Stimulated activated naive CD4-positive, alpha-beta T cell treated with Interleukin-2 at 50 U/mL for 16 hours (primary cell): ENCODE results near the gene DPP4.
A peak's percentile ranks its signal among the peaks of the same experiment; 100 is the strongest.

Source experiments
- DNase-seq: peaks from one replicate; lab custom pipeline; 2025; lab: John Stamatoyannopoulos, UW

The DPP4 gene

GRCh38 chr2:162085090-162085891 lies 11.3 kb upstream of the DPP4 start:
- DNase-seq: no peak

DNA sequence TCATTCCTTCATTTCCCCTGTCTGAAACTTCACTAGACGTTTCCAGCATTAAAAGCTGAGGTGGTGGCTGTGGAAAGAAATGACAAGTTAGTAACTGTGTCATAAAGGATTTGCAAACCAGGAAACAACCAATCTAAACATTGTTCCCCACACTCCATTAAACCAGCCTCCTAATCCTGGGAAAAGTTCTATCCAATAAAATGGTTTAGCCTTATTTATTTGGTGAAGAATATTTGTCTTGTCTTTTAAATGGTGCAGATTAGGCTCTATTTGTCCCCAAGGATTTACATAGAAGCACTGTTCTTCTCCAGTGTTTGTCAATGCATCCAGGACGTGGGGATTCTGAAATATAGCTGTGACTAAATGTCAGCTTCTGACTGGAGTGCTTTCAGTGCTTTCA lies 10.5 kb upstream of the DPP4 start:
- DNase-seq: no peak

DNA sequence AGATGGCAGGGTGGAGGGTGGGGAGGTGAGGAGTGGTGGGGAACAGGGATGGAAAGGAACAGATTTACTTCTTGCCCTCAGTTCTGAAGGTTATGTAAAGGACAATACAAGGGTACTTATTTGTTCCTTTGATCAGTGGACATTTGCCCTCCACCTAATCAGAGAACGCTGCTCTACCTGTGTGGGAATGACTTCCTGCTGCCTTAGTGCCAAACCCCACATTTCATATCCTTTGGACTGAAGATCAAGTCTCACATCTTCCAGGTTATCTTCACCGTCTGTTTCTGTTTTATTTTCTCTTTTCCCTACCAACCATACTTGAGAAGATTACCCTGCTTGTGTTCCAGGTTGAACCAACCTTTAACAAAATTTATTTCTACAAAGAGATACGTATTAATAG lies 8.7 kb upstream of the DPP4 start:
- DNase-seq: no peak

- no peak for DNase-seq
Measured at GRCh38 chr2:162082036-162082435, 8.0 kb upstream of the DPP4 start.

DNA sequence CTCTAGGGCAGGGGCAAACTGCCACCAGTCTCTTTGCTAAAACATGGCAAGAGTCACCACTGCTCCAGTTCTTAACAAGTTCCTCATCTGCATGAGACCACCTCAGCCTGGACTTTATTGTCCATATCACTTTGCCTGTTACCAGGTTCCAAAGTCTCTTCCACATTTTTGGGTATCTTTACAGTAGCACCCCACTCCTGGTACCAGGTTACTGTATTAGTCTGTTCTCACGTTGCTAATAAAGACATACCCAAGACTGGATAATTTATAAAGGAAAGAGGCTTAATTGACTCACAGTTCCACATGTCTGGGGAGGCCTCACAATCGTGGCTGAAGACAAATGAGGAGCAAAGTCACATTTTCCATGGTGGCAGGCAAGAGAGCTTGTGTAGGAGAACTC lies 5.5 kb upstream of the DPP4 start:
- no peak for DNase-seq

GRCh38 chr2:162075689-162076132 lies 1.7 kb upstream of the DPP4 start:
- no peak for DNase-seq

DNA sequence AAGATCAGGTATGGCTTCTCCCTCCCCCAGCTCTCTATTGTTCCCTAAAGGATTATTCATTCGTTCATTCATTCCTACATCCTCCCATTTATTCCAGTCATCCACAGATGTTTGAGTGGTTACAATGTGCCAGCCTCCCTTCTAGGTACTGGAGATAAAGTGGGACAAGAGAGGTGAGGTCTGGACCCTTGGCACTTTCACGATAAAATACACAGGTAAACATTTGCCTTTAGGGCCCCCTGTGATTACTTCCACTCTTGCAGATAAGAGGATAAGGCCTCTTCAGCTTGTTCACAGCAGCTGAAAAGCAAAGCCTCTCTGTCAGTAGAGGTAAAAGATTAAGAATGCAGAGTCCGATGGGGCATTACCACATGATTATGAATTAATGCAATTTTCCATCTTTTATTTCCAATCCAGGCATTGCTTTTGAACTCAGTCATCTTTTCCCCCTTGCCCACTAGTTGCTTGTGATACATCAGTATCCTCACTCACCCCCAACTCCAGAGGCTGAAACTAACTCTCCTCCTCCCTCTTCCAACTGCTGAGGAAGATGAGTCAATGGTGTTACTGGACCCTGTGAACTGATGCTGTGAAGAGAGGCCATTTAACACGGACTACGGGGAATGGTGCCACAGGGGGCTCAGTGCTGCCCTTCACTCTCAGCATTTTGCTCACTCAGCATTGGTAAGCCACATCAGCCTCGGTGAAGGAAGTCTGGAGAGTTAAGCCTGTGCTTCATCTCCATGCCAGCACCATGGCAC lies 1.1 kb upstream of the DPP4 start:
- DNase-seq: no peak

GRCh38 chr2:162074632-162074895 lies 549 bp upstream of the DPP4 start:
- DNase-seq: no peak

GRCh38 chr2:162072976-162073887 lies 783 bp downstream of the DPP4 start:
- DNase-seq: peak; percentile 47

GRCh38 chr2:162072181-162072702 lies 1.8 kb downstream of the DPP4 start:
- DNase-seq: no peak

GRCh38 chr2:162071001-162071400 lies 3.0 kb downstream of the DPP4 start:
- no peak for DNase-seq

- no peak for DNase-seq
Measured at GRCh38 chr2:162070228-162070936, 3.6 kb downstream of the DPP4 start.

- DNase-seq: no peak
Measured at GRCh38 chr2:162069267-162069903, 4.6 kb downstream of the DPP4 start.

GRCh38 chr2:162067596-162067995 lies 6.4 kb downstream of the DPP4 start:
- DNase-seq: no peak

DNA sequence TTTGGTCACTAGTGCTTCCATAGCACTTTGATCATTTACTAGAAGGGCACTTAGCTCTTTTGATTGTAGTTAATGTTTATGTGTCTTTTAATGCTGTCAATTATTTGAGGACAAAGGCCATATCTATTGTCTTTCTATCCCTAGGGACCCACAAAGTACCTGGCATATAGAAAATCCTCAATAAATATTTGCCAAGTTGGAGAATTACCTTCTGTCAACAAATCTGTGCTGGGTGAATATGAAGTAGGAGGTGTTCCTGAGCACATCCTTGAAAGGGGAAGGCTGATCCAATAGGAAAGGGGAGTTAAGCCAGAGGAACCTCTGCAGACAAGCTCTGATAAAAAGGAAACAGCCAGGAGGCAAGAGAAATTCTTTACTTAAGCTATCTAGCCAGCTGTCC lies 8.2 kb downstream of the DPP4 start:
- DNase-seq: no peak

DNA sequence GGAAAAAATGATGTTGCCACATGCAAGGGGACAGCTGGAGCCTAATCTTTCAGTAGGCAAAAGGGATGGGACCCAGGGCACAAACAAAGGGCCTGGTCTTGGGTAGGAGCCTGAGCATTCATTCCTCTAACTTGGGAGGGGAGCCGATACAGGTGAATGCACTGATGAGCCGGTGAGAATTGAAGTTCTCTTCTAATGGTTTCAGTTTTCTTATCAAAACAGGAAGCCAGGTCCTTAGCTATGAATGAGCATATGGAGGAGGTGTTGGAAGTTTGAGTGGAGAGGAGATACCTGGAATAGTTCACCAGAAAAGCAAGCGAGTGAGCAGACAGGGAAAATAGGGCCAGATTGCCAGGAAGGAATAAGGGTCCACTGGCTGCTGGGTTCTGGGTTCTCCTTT lies 10.1 kb downstream of the DPP4 start:
- DNase-seq: no peak

GRCh38 chr2:162063281-162063680 lies 10.7 kb downstream of the DPP4 start:
- DNase-seq: no peak

DNA sequence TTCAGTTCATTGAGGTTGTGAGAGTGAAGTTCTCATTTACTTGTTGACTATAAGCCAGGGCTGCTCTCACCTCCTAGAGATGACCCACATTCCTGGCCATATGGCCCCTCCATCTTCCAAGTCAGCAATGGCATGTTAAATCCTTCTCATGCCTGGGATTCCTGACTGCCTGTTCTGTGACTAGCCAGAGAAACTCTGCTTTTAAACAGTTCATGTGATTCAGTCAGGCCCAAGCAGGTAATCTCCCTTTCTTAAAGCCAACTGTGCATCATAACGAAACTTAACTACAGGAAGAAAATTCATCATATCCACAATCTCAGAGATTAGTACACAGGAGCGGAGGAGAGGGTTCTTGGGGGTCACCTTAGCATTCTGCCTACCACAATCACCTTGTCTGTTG lies 11.5 kb downstream of the DPP4 start:
- DNase-seq: no peak

DNA sequence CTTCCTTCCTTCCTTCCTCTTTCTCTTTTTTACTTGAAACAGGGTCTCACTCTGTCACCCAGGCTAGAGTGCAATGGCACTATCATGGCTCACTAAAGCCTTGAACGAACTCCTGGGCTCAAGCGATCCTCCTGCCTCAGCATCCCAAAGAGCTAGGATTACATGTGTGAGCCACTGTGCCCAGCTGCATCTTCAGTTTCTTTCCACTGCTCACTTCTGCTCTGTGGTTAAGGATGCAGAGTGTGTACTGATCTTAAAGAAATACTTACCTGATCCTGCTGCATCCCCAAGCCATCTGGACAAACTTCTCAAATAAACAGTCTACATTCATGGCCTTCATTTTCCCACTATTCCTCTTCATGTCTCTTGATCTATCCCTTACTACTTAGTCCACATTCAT lies 13.0 kb downstream of the DPP4 start:
- no peak for DNase-seq

GRCh38 chr2:162060532-162060931 lies 13.5 kb downstream of the DPP4 start:
- DNase-seq: no peak

DNA sequence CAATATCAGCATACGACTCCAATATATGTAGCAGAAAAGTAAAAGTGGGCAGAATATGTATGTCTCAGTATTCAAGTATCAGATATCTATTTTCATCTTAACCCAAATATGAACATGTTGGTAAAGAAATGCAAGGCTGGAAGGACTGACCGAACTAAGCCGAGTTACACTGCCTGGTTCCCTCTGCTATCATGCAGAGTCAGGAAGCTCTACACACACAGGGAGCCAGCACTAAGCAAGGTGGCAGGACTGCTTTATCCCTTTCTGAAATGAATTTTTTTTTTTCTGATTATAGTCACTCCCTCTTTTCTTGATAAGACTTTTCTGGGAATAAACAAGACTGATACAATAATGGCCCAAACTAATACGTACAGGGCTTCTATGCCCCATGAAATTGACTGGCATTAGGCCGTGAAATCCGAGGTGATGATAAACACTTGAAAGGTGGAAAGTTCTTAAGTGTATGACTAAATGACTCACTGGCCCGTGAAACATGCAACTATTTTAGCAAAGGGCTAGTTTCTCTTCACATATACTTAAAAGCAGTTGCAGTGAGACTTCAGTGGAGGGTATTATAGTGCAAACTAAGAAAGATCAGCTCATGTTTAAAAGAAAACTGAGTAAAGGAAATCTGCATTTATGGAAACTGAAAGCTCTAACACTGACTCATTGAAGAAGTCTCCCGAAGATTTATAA lies 14.9 kb downstream of the DPP4 start:
- no peak for DNase-seq
